Skin epidermis (tissue), 12 donors: ENCODE data around the gene UBASH3B.
"Not testable (repeated sequence)": the region's sequence is repeated elsewhere in the genome, so short reads cannot be mapped to it uniquely, and the experiment has no call there.

Experiments
- H3K27ac ChIP-seq, 21 experiments: fragments of 200-600 bp; sonication (generic) in 11 of 21; one replicate each; pipeline ENCODE4 v1.5.0; 2020; ENCODE audit warnings: mild to moderate bottlenecking in 3 of 21, inconsistent platforms in 2 of 21, moderate library complexity in 2 of 21
- H3K4me3 ChIP-seq, 7 experiments: fragments of 200-600 bp; sonication (generic) in 2 of 7; one replicate each; pipeline ENCODE4 v1.5.0; 2020; ENCODE audit warnings: inconsistent platforms in 2 of 7, mild to moderate bottlenecking in 2 of 7, moderate library complexity in 1 of 7

Gene UBASH3B

GRCh38 chr11:122821169-122821568 is 165.6 kb downstream of the UBASH3B start:
- no peak overlapping the region for H3K4me3 ChIP-seq
- no peak overlapping the region for H3K27ac ChIP-seq

- Histone ChIP-seq H3K4me3 (no peak overlapping the region), H3K27ac (no peak overlapping the region)
Measured at GRCh38 chr11:122822241-122822640, 166.7 kb downstream of the UBASH3B start.

- Histone ChIP-seq H3K4me3 (no peak overlapping the region), H3K27ac (no peak overlapping the region)
Measured at GRCh38 chr11:122823564-122823963, 168.0 kb downstream of the UBASH3B start.

- not testable (repeated sequence) for H3K27ac ChIP-seq, H3K4me3 ChIP-seq
Measured at GRCh38 chr11:122829371-122829770, 173.8 kb downstream of the UBASH3B start.

- not testable (repeated sequence) for H3K4me3 ChIP-seq, H3K27ac ChIP-seq
Measured at GRCh38 chr11:122832297-122832696, 176.8 kb downstream of the UBASH3B start.

GRCh38 chr11:122832721-122833470 is 177.4 kb downstream of the UBASH3B start:
- Histone ChIP-seq H3K27ac (no peak overlapping the region), H3K4me3 (no peak overlapping the region)

- Histone ChIP-seq H3K4me3 (no peak overlapping the region), H3K27ac (no peak overlapping the region)
Measured at GRCh38 chr11:122833846-122834464, 178.4 kb downstream of the UBASH3B start.

GRCh38 chr11:122836916-122837315 is 181.4 kb downstream of the UBASH3B start:
- Histone ChIP-seq H3K27ac (no peak overlapping the region), H3K4me3 (no peak overlapping the region)

GRCh38 chr11:122837528-122838346 is 182.2 kb downstream of the UBASH3B start:
- Histone ChIP-seq H3K27ac (no peak overlapping the region), H3K4me3 (no peak overlapping the region)

- Histone ChIP-seq H3K4me3 (no peak overlapping the region), H3K27ac (peak overlapping the region in 5 of 21 experiments; percentile 20 to 74 (median 43))
Measured at GRCh38 chr11:122843281-122844141, 188.0 kb downstream of the UBASH3B start.

- Histone ChIP-seq H3K27ac (no peak overlapping the region), H3K4me3 (no peak overlapping the region)
Measured at GRCh38 chr11:122847466-122847865, 191.9 kb downstream of the UBASH3B start.

GRCh38 chr11:122848186-122848585 is 192.7 kb downstream of the UBASH3B start:
- H3K27ac ChIP-seq, result no peak overlapping the region
- no peak overlapping the region for H3K4me3 ChIP-seq

GRCh38 chr11:122850076-122850631 is 194.6 kb downstream of the UBASH3B start:
- Histone ChIP-seq H3K27ac (peak overlapping the region in 2 of 21 experiments; percentile 44 to 53), H3K4me3 (no peak overlapping the region)

- no peak overlapping the region for H3K4me3 ChIP-seq
- H3K27ac ChIP-seq, result peak overlapping the region in 1 of 21 experiments; percentile 33
Measured at GRCh38 chr11:122851366-122851966, 195.9 kb downstream of the UBASH3B start.

- Histone ChIP-seq H3K27ac (peak overlapping the region in 2 of 21 experiments; percentile 5 to 33), H3K4me3 (no peak overlapping the region)
Measured at GRCh38 chr11:122852074-122852795, 196.7 kb downstream of the UBASH3B start.

- no peak overlapping the region for H3K4me3 ChIP-seq
- H3K27ac ChIP-seq, result peak overlapping the region in 2 of 21 experiments; percentile 5 to 33
Measured at GRCh38 chr11:122852796-122853160, 197.3 kb downstream of the UBASH3B start.

- no peak overlapping the region for H3K4me3 ChIP-seq
- no peak overlapping the region for H3K27ac ChIP-seq
Measured at GRCh38 chr11:122853261-122853660, 197.7 kb downstream of the UBASH3B start.

- Histone ChIP-seq H3K27ac (no peak overlapping the region), H3K4me3 (no peak overlapping the region)
Measured at GRCh38 chr11:122853971-122854446, 198.5 kb downstream of the UBASH3B start.
